GM18909 (cell line): ENCODE data around the gene CRTC1.
"Not testable (repeated sequence)": the region's sequence is repeated elsewhere in the genome, so short reads cannot be mapped to it uniquely, and the experiment has no call there.

Source experiments
- ATAC-seq: cut with Tn5 transposase; IDR thresholded peaks from one replicate; pipeline ENCODE4 v1.9.1; 2021; ENCODE audit warnings: mild to moderate bottlenecking; ENCODE audit not compliant: unreplicated experiment, poor library complexity

Gene CRTC1

GRCh38 chr19:18723871-18724377, 40.4 kb downstream of the CRTC1 start:
- no peak for ATAC-seq

DNA sequence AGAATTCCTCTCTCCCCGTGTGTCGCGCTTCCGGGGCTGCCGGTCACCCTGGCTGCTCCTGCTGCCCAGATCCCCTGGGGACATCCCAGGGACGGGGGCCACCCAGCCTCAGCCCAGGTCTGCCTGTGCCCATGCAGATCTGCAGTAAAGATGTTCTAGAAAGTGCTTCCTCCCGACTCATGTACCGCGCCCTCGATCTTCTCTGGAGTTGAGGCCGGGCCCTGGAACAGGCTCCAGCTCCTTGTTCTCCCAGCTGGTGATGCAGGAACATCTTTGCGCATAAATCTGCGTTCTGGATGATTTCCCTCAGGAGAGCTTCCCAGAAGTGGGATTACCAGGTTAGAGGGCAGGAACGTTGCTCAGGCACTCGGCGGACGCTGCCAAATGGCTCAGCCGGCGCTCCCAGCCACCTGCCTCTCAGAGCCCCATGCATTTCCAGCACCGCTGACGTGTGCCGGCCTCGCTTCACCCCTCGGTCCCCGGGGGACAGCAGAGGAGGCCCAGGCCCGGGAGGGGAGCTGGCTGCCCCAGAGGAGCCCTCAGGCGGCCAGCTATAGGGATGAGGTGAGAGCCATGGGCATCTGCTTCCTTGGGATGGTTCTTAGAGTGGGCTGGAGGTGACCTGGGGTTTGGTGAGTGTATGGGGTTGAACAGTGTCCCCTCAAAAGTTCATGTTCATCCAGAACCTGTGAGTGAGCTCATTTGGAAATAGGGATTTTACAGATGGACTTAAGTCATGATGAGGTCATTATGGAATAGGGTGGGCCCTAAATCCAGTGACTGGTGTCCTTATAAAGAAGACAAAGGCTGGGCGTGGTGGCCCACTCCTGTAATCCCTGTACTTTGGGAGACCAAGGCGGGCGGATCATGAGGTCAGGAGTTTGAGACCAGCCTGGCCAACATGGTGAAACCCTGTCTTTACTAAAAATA, 42.6 kb downstream of the CRTC1 start:
- no peak for ATAC-seq

DNA sequence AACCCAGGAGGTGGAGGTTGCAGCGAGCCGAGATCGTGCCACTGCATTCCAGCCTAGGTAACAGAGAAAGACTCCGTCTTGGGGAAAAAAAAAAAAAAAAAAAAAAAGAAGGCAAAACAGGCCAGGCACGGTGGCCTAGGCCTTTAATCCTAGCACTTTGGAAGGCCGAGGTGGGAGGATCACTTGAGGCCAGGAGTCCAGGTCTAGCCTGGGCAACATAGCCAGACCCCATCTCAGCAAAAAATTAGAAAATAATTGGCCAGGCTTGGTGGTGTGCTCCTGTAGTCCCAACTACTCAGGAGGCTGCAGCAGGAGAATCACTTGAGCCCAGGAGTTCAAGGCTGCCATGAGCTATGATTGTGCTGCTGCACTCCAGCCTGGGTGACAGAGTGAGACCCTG, 43.4 kb downstream of the CRTC1 start:
- no peak for ATAC-seq

GRCh38 chr19:18727602-18728001, 44.1 kb downstream of the CRTC1 start:
- ATAC-seq = not testable (repeated sequence)

GRCh38 chr19:18729933-18730530, 46.6 kb downstream of the CRTC1 start:
- ATAC-seq = no peak

DNA sequence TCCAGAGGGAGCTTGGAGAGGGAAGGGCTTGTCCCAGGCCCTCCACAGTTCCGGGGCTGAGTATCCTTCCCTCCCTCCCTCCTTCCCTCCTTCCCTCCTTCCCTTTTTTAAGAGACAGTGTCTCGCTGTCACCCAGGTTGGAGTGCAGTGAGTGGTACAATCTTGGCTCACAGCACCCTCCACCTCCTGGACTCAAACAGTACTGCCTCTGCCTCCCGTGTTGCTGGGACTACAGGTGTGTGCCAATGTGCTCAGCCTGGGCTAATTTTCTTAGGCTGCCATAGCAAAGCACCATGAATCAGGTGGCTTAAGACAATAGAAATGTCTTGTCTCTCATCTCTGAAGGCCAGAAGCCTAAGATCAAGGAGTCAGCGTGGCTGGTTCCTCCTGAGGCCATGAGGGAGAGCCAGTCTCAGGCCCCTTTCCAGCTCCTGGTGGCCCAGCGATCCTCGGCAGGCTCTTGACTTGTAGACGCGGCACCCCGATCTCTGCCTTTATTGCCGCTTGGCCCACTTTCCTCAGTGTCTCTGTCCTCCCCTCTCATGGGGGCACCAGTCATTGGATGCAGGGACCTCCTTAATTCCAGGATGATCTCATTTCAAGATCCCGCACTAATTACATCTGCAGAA, 47.5 kb downstream of the CRTC1 start:
- ATAC-seq = no peak

- ATAC-seq = no peak
These were observed 48.1 kb downstream of the CRTC1 start for GRCh38 chr19:18731562-18732008.

GRCh38 chr19:18733196-18733647, 49.7 kb downstream of the CRTC1 start:
- ATAC-seq = no peak

- ATAC-seq = not testable (repeated sequence)
These were observed 50.4 kb downstream of the CRTC1 start for GRCh38 chr19:18733762-18734332.

GRCh38 chr19:18735324-18735723, 51.8 kb downstream of the CRTC1 start:
- ATAC-seq = no peak

DNA sequence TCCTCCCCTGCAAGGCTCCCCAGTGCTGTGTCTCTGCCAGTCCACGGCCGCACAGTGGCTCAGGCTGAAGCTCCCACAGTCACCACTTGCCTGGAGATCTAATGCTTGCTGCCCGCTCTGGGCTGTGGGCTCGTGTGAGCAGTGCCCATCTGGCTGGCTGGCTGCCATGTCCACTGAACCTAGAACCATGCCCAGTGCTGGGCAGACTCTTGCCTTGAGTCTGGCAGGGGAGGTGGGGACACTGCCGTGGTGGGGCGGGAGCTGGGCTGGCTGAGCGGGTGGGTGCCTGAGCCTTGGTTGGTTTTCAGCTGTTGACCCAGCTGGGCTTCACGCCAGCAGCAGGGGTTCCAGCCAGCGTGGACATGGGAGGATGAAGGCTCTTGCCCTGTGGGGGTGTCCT, 52.3 kb downstream of the CRTC1 start:
- ATAC-seq = no peak

DNA sequence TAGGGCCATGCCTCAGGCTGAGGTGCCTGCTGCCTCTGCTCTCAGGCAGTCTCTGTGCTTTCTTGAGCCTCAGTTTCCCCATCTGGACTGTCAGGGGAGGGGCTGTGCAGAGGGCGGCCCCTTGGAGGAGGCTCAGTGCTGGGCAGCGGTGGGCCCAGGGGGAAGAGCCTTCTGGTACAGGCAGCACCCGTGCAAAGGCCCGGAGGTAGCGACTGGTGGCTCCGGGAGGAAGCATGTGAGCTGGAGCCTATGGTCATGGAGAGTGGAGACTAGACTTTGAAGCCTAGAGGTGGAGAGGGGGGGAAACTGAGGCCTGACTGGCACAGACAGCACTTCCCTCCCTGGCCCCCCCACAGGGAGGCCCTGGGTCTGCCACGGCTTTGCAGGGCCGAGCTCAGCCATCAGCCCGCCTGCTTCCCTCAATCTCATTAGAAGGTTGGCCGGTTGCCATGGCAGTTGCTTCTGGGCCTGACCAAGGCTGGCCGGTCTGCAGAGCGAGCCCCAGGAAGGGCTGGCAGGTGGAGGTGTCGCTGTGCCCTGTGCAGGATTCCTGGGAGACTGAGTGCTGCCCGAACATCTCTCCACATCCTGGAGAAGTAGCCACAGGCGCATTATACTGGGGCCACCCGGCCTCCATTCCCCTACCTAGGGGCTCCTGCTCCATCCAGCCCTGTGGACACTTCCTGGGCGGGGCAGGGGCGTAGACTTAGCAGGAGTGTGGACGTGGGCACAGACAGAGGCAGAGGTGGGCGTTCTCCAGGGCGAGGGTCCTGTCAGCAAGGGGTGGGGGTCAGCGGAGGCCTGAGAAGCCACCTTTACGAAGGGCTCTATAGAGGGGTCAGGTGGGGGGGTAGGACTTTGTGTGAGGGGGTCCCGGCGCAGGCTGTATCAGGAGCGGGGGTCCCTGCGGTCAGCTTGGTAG, 53.2 kb downstream of the CRTC1 start:
- no peak for ATAC-seq

DNA sequence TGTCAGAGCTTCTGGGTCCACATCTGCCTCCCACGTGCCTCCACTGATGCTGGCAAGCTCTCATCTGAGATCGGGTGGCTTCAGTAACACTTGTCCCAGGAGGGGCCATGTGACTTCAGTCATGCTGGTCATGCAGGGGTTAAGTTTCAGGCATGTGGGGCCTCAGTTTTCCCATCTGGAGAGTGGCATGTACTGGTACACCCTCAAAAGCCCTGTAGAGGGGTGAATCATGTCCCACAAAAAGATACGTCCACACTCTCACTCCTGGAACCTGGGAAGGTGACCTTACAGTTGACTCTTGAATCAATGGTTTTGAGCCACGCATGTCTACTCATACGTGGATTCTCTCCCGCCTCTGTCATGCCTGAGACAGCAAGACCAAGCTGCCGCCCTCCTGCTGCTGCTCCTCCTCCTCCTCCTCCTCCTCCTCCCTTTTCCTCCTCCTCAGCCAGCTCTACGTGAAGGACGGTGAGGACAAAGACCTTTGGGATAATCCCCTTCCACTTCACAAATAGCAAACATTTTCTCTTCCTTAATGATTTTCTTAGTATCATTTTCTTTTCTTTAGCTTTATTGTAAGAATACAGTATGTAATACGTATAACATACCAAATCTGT, 54.0 kb downstream of the CRTC1 start:
- ATAC-seq = no peak

DNA sequence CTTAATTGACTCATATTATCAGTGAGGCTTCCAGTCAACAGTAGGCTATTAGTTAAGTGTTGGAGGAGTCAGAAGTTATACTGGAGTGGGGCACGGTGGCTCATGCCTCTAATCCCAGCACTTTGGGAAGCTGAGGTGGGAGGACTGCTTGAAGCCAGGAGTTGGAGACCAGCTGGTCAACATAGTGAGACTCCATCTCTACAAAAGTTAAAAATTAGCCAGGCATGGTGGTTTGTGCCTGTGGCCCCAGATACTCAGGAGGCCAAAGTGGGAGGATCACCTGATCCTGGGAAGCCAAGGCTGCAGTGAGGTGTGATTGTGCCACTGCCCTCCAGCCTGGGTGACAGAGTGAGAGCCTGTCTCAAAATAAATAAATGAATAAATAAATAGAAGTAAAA, 54.5 kb downstream of the CRTC1 start:
- ATAC-seq = no peak

DNA sequence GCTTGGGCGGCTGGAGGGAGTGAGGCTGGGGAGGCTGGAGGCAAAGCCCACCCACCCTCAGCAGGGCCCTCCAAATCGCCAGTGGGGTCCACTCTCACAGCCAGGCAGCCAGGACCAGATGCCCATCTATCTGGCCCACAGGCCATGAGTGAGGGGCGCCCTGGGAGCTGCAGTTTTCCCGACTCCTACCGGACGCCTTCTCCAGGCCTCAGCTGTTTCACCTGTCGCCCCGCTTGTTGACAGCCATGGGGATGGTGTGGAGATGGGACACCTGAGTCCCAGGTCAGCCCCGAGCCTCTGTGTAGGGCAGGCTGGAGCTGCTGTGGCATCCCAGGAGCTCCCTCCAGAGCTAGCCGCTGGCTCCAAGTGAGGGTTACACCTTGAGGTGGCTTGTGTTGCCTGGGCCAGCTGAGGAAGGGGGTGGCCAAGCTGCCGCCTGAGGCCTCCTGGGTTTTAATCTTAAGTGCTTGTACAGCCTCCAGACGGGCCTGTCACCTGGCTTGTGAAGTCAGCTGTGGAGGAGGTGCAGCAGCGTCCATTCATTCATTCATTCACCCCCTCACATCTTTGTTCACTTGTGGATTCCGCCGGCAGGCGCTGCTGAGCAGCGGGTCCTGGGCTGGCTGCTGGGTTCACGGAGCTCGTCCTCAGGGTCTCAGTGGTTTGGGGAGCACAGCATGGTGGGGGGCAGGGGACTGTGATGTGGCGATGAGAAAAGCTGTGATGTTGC, 55.6 kb downstream of the CRTC1 start:
- no peak for ATAC-seq

- no peak for ATAC-seq
These were observed 57.9 kb downstream of the CRTC1 start for GRCh38 chr19:18741124-18742121.

DNA sequence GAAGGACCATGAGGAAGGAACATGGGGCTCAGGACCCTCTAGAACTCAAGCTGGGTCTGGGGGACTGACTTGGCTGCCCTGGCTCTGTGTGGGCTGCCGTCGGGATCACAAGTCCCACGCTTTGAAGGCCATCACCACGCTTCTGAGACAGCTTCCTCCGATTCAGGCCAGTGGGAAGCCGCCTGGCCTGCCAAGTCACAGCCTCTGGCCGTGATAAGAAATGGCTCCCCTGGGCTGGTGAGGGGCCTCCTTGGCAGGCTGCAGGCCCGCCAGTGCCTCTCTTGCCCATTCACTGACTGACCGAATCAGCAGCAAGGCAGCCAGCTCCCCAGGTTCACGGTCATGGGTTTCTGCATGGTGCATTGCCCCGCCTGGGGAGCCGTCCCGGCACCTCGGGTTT, 58.8 kb downstream of the CRTC1 start:
- ATAC-seq = no peak
